Stimulated activated CD4-positive, alpha-beta T cell treated with anti-CD3 and anti-CD28 coated beads, Interleukin-12 subunit alpha, Interleukin-12 subunit beta, amount 100 ng/mL, for 24 hours (primary cell): ENCODE measurements around the gene PRRT1.
A peak's percentile ranks its signal among the peaks of the same experiment; 100 is the strongest.
"Not testable (repeated sequence)": the region's sequence is repeated elsewhere in the genome, so short reads cannot be mapped to it uniquely, and the experiment has no call there.

Experiments used
- DNase-seq, 2 experiments: peaks; one replicate each; pipeline ENCODE4 v3.0.0-alpha.2; 2020; ENCODE audit warnings: low read depth in 2 of 2

Gene PRRT1

DNA sequence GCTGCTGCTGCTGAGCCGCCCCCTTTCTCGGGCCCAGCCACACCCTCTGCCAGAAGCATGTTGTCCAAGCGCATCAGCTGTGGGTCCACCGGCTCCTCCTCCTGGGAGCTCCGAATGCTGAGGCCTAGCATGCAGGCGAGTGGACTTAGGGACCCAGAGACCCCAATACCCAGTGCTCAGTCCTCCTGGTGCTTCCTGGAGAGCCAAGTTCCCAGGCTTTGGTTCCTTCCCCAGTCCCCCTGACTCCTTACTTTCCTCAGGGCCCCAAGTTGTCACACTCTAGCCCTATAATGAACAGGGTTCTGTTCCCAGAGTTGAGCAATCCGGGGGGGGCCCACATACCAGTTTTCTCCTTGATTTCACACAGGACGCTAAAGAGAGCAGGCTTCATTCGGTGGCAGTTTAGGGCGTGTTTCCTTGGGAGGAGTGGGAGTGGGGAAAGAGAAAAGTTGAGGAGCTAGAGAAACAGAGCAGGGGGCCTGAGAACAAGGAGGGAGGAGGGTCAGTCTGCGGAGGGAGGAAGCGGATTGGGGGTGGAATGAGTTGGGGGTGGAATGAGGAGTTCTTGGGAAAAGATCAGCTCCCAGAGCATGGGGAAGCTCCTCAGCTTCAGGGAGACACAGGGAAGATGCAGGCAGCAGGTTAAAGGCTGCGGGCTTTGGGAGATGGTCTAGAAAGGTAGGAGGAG is 36.8 kb upstream of the PRRT1 start:
- no peak for DNase-seq

DNA sequence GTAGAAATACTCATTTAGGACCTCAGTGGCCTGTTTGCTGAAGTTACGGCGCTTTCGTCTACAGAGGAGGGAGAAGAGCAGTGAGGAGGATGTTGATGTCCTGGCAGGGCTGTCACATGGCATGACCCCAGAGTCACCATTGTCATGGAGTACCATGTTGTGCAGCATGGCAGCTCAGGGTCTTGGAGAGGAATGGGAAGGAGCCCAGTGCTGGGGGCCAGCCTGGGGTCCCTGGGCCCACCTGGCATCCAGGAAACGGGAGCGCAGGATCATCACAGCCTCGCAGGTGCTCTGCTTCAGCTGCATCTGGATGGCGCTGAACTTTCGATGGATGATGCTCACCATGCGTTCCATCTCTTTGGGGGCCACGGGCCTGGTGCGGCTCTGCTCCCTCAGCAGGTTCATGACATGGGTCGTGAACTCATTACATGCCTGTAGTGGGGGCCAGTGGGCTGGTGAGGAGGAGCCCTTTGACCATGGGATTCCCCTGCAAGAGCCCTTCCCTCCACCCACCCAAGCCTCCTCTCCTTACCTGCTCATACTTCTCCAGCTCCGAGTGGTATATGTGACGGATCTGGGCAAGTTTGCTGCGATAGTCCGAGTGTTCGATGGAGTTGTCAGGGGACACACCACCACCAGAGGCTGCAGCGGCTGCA is 36.1 kb upstream of the PRRT1 start:
- DNase-seq: not testable (repeated sequence)

DNA sequence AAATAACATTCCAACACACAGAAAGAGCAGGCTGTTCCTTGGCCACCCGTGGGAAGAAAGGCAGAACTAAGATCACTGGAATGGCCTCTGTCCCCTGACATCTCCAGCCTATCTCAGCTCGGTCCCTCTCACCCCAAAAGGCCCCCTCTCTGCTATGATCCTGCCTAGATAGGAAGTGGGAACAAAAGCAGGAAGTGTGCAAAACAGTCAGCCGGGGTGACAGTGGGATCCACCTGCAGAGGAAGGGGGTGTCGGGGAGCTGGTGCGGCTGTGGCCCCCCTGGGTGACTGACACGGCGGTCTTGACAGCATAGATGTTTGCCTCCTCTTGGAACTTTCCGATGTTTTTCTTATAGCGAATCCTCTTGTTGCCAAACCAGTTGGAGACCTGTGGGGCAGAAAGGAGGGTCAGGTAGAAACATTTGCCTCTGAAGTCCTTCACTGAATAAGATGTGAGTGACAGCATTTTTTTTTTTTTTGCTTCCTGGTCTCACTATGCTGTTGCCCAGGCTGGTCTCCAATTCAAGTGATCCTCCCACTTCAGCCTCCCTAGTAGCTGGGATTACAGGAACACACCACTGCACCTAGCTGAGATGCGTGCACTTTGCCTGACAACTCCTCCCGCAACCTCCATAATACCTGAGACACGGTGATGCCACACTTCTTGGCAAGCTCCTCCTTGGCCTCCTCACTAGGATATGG is 35.4 kb upstream of the PRRT1 start:
- no peak for DNase-seq

DNA sequence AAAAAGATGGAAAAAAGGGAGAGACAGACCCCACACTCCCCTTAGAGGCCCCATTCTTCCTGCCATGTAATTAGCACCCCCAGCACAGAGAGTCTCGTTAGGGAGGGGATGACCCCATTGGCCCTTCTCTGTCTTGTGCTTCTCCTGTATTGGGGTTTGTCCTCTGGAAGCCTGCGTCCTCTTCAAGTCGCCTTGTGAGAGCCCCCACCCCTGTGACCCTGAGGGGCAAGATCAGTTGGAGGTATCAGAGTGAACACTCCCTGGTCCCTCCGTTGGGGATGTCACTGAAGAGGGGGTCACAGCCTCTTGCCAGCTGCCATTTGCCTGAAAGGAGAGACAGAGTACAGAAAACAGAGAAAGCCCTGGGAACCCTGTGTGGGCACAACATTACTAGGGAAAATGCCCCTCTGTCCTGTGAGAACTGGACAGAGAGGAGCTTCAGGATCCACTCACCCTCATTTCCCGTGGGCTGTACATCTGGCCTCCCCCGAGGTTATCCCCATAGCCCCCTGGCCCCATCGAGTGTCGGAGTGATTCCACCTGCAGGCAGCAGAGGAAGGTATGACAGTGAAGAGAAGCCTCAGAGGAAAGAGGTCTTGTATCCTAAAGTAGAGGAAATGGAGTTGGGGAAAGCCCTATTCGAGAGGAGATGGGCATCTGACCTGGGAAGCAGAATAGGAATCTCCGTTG is 34.6 kb upstream of the PRRT1 start:
- not testable (repeated sequence) for DNase-seq

DNA sequence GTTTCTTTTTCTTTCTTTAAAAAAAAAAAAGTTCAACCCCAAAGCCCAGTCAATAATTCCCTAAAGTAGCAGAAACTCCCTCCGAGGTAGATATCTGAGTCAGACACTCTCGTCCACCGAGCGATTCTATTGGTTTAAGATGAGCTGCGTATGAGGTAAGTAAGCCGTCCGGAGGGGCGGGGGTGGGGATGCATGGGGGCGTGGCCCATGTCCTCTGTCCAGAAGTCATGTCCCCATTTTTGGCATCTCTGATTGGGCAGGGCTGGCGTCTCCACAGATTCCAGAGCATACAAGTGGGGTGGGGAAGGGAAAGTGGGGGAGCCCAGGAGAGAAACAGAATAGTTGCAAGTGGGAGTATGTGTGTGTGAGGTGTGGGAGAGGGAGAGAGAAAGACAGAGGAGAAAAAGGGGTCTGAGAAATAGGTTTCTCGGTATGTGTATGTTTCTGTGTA is 34.0 kb upstream of the PRRT1 start:
- peak; percentile 37 to 59 for DNase-seq

DNA sequence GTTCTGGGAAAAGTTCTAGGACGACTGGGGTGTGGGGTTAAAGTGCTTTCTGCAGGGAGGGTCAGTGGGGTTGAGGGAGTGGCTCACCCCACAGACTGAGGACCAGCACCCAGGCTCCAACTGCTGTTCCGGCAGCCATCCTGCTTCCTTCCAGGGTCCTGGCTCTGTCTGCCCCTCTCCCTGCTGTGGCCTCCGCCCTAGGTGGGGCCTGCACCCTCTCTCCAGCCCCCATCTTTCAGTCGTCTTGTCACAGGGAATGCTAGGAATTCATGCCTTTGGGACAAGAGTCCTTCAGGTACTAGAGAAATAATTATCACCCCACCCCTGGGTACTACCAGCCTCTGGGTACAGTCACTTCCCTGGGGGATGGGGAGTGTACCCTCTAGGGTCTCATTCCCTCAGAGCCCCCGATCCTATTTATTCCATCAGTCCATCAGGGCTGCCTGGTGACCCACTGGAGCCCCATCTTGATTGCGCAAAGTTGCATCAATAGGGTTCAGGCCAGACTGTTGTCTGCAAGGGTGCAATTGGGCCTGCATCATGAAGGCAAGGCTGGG is 32.4 kb upstream of the PRRT1 start, which contains the start of gene AGER:
AGER (minus strand) TSS at position 170 of the 557 bp plus-strand sequence; CDS start at position 139, 31 bp downstream.
- DNase-seq: no peak

DNA sequence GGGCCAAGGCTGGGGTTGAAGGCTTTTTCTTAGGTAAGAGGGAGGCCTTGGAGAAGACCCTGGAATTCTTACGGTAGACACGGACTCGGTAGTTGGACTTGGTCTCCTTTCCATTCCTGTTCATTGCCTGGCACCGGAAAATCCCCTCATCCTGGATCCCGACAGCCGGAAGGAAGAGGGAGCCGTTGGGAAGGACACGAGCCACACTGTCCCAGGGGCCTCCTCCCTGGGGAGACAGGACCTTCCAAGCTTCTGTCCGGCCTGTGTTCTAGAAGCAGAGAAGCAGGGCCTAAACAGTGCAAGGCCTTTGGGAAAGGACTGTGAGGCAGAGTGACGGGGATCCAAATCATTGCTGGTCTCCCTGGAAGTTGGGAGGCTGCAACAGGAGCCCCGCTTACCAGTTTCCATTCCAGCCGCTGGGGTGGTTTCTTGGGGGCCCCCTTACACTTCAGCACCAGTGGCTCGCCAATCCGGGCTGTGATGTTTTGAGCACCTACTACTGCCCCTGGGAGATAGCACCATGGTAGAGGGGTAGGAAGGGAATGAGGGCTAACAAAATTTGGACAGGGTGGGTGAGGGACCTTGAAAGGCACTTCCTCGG is 31.8 kb upstream of the PRRT1 start:
- no peak for DNase-seq

DNA sequence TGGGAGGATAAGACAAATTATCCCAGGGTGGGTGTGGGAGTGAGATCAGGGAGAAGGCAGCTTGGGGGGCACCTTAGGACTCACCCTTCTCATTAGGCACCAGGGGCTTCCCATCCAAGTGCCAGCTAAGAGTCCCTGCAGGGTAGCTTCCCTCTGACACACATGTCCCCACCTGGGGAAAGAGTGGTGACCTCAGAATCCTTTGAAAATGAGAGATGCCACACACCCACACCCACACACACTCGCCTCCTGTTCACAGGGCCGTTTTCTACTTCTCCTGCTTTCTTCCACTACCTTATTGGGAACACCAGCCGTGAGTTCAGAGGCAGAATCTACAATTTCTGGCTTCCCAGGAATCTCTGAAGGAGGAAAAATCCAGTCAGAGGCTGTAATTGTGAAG is 31.3 kb upstream of the PRRT1 start:
- DNase-seq: no peak

DNA sequence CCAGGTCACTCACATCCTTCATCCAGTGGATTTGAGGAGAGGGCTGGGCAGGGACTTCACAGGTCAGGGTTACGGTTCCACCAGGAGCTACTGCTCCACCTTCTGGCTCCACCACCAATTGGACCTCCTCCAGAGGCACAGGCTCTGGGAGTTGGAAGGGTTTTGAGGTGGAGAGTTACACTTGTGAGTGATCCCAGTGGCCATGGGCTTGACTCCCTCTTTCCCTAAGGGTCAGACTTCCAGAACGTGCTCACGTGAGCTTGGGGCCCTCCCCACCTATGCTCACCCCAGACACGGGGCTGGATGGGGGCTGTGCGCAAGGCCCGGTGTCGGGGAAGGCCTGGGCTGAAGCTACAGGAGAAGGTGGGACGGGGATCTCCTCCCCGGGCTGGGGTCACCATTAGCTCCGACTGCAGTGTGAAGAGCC is 30.8 kb upstream of the PRRT1 start:
- no peak for DNase-seq

DNA sequence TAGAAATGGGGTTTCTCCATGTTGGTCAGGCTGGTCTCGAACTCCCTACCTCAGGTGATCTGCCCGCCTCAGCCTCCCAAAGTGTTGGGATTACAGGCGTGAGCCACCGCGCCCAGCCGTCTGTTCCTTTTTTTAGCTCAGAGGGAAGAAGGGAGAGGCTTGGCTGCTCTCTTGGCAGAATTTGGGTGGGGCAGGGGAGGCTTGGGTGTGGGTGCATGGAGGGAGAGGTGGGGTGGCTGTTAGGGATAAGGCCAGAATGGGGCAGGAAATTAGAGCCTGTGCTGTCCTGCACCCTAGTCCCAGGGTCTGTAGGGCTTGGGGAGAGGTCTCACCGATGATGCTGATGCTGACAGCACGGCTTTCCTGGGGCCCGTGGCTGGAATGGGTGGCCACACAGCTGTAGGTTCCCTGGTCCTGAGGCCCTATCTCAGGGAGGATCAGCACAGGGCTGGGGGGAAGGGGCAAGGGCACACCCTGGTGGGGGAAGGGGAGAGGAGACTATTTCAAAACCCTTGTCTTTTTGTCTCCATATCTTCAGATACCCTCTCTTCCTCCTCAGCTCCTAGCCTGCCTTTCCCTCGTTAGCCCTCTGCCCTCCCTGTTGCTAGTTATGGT is 30.3 kb upstream of the PRRT1 start:
- DNase-seq: no peak

DNA sequence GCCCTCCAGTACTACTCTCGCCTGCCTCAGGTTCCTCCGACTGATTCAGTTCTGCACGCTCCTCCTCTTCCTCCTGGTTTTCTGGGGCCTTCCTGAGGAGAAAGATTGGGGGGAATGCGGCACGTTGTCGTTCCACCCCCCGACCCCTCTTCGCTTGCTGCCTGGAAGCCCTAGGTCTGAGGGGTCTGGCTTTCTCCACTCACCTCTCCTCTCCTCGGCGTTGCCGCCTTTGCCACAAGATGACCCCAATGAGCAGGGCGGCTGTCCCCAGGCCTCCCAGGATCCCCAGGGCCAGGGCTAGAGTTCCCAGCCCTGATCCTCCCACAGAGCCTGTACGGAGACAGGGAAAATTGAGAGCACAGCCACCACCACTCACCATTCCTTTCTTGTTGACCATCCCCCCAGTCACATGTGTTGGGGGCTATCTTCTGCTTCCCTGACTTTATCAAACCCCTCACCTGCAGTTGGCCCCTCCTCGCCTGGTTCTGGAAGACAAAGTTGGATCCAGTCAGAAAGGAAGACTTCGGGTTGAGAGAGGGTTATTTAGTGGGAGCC is 29.5 kb upstream of the PRRT1 start:
- no peak for DNase-seq

DNA sequence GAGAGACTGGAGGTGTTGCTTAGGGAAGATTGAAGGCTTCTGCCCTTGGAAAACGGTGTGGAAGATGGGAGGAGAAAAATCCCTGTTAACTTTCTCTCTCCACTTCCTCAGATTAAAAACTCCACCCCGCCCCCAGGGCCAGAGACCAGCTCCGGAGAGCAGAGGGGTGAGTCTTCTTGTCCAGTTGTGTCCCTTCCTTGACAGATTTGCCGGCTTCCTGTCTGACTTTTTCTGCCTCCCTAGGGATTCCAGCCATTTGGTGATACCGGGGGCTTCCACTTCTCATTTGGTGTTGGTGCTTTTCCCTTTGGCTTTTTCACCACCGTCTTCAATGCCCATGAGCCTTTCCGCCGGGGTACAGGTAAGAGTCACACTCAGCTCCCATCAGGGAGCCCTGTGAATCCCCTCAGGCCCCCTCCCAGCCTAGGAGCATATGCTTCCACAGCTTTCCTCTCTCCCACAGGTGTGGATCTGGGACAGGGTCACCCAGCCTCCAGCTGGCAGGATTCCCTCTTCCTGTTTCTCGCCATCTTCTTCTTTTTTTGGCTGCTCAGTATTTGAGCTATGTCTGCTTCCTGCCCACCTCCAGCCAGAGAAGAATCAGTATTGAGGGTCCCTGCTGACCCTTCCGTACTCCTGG is 28.1 kb upstream of the PRRT1 start:
- no peak for DNase-seq

DNA sequence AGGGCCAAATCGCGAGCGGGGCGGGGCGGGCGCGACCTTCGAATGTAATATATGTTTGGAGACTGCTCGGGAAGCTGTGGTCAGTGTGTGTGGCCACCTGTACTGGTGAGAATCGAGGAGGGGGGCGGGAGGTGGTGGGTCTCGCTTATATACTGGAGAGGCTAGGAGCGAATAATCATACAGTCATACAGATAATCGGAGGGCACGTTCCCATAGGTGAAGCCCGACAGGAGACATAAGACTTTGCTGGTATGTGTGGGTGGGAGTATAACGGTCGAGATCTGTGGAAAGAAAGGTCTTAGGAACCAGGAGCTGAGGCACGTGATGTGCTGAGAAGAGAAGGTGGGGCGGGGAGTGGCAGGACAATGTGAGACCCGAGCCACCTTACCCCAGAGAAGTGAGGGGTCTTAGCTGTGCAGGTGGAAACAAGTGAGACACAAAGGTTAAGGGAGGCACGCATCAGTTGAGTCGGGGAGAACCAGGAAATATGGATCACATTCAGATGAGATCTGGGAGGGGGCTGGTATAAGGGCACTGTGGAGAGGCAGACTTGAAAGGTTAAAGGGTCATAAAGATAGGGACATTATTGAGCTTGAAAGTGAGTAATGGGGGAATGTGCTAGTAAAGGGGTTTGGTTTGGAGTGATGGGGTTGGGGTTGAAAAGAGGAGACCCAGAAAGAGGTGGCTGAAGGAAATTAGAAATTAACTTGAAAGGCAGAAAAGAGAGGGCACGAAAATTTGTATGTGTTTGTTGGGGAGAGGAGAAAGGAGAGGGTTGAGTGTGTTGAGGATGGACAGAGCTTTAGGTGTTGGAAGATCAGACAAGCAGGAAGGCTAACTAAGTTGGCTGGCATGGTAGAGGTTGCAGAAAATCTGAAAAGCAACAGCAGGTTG is 27.1 kb upstream of the PRRT1 start:
- no peak for DNase-seq

DNA sequence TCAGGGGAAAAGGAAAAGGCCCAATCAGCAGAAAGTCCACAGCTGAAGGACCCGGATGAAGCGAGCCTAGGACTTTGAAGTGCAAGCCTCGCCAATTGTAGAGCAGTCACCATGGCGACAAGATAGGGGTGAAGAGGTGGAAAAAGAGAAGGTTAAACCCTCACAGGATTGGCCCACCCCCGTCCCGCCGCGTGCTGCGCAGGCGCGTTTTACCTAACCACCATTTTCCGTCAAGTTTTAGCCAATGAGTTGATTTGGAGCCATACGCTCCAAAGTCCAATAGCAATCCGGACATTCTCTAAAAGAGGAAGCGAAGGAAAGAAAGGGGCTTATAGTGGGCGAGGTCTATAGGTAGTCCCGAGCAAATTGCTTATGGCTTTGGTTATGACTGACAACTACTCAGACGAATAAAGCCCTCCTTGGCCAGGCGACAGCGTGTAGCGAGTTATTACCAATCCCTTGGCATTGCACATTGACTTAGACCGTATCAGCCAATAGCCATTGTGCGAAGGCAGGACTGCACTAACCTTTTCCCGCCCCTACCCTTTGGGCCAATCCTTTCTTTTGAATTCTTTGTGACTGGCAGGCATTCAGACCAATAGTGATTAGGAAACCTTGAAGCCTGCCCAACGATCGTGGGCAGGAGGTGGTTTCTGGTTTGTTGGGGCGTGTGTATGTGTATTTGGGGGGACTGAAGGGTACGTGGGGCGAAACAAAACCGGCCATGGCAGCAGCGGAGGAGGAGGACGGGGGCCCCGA is 26.2 kb upstream of the PRRT1 start, which contains the start of gene RNF5:
RNF5 (plus strand) TSS at position 618 of the 759 bp plus-strand sequence; CDS start at position 725, 107 bp downstream.
- DNase-seq: peak; percentile 83 to 85

DNA sequence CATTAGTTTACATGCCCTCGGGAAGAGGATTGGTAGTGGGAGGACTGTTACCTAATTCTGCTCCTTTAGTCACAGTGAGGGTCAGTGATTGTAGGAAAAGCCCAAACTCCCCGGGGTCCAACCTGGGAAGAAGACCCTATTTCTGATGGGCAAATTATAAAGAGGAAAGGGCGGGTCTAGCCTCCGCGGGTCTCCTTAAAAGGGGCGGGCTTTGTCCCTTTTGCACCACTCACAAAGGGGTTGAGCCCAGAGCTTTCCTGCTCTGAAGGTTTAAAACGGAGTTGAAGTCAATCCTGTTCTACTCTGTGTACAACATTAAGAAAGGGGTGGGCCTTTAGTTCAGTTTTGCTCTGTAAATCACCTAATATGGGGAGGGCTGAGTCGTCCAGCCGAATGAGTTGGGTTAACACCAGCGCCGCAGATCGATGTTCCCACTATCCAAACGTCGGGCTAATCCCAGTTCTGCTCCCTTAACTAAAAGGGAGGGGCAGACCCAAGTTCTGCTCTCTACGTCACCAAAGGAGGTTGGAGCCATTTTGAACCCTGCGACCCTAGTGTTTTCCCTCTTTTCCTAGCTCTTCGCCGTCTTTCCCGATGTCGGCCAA is 25.5 kb upstream of the PRRT1 start:
- no peak for DNase-seq

DNA sequence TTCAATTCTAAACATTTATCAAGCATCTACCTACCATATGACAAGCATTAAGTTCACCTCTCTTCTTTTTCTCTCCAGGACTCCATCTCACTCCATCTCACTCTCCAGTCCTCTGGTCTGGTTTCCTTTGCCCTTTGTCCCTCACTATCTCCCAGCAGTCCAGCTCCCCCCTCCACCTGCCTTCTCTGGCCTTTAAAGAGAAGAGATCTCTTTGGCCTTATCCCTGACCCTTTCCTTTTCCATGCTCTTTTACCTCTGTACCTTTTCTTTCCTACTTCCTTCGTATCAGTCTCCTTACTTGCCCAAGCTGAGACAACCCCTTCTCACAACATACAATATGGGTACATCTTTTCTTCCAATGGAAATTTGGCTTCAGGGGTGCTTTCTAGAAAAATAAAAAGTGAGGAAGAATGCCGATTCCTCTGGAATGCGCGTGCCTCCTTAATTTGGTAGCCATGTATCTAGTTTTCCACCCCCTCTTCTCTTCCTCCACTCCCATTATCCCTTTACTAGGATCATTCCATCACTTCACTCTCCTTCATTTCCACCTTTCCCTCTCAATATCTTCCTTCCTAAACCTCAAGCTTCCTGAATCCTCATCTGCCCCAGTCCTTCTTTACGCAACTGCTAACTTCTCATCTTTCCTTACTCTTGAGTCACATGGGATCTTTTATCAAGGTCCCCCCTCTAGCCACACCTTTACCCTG is 24.9 kb upstream of the PRRT1 start:
- DNase-seq: no peak
